Activated CD8-positive, alpha-beta memory T cell treated with anti-CD3 and anti-CD28 coated beads for 4 hours (primary cell): Measurements from ENCODE around the gene CFAP20DC.
A peak's percentile ranks its signal among the peaks of the same experiment; 100 is the strongest.
"Not testable (repeated sequence)": the region's sequence is repeated elsewhere in the genome, so short reads cannot be mapped to it uniquely, and the experiment has no call there.

ENCODE experiments used
- DNase-seq, 2 donors: peaks; one replicate each; pipeline ENCODE4 v3.0.0-alpha.2; 2020; ENCODE audit warnings: low read depth in 2 of 2

Gene CFAP20DC

GRCh38 chr3:58963928-58964503, 85.8 kb downstream of the CFAP20DC start:
- no peak for DNase-seq

GRCh38 chr3:58962816-58963215, 87.0 kb downstream of the CFAP20DC start:
- DNase-seq: no peak

- no peak for DNase-seq
Measured at GRCh38 chr3:58962040-58962651, 87.7 kb downstream of the CFAP20DC start.

- DNase-seq: no peak
Measured at GRCh38 chr3:58955308-58955707, 94.5 kb downstream of the CFAP20DC start.

GRCh38 chr3:58953288-58953687, 96.5 kb downstream of the CFAP20DC start:
- DNase-seq: no peak

GRCh38 chr3:58952128-58952917, 97.5 kb downstream of the CFAP20DC start:
- no peak for DNase-seq

- DNase-seq: no peak
Measured at GRCh38 chr3:58948018-58948417, 101.8 kb downstream of the CFAP20DC start.

- no peak for DNase-seq
Measured at GRCh38 chr3:58946875-58947274, 103.0 kb downstream of the CFAP20DC start.

GRCh38 chr3:58938057-58938456, 111.8 kb downstream of the CFAP20DC start:
- DNase-seq: no peak

GRCh38 chr3:58924578-58924977, 125.2 kb downstream of the CFAP20DC start:
- no peak for DNase-seq

GRCh38 chr3:58900386-58900785, 149.4 kb downstream of the CFAP20DC start:
- DNase-seq: no peak

- no peak for DNase-seq
Measured at GRCh38 chr3:58899953-58900298, 149.9 kb downstream of the CFAP20DC start.

- DNase-seq: peak in 1 of 2 donors; percentile 19
Measured at GRCh38 chr3:58899159-58899952, 150.5 kb downstream of the CFAP20DC start.

- DNase-seq: no peak
Measured at GRCh38 chr3:58898513-58898912, 151.3 kb downstream of the CFAP20DC start.

- DNase-seq: no peak
Measured at GRCh38 chr3:58897646-58898045, 152.2 kb downstream of the CFAP20DC start.

- not testable (repeated sequence) for DNase-seq
Measured at GRCh38 chr3:58895678-58896077, 154.1 kb downstream of the CFAP20DC start.

GRCh38 chr3:58892526-58892925, 157.3 kb downstream of the CFAP20DC start:
- not testable (repeated sequence) for DNase-seq

- DNase-seq: no peak
Measured at GRCh38 chr3:58888087-58888486, 161.7 kb downstream of the CFAP20DC start.

GRCh38 chr3:58884453-58884852, 165.4 kb downstream of the CFAP20DC start:
- DNase-seq: no peak

GRCh38 chr3:58880182-58880581, 169.6 kb downstream of the CFAP20DC start:
- DNase-seq: no peak

- DNase-seq: no peak
Measured at GRCh38 chr3:58874795-58875194, 175.0 kb downstream of the CFAP20DC start.

GRCh38 chr3:58874248-58874741, 175.5 kb downstream of the CFAP20DC start:
- no peak for DNase-seq
